HPDE6-E6E7 (cell line): ENCODE data around the gene SEPTIN3.

Source experiments
- DNase-seq: peaks from one replicate; pipeline ENCODE4 v3.0.0; 2011; ENCODE audit warnings: missing footprints; ENCODE audit errors: extremely low spot score

Gene SEPTIN3, protein sequence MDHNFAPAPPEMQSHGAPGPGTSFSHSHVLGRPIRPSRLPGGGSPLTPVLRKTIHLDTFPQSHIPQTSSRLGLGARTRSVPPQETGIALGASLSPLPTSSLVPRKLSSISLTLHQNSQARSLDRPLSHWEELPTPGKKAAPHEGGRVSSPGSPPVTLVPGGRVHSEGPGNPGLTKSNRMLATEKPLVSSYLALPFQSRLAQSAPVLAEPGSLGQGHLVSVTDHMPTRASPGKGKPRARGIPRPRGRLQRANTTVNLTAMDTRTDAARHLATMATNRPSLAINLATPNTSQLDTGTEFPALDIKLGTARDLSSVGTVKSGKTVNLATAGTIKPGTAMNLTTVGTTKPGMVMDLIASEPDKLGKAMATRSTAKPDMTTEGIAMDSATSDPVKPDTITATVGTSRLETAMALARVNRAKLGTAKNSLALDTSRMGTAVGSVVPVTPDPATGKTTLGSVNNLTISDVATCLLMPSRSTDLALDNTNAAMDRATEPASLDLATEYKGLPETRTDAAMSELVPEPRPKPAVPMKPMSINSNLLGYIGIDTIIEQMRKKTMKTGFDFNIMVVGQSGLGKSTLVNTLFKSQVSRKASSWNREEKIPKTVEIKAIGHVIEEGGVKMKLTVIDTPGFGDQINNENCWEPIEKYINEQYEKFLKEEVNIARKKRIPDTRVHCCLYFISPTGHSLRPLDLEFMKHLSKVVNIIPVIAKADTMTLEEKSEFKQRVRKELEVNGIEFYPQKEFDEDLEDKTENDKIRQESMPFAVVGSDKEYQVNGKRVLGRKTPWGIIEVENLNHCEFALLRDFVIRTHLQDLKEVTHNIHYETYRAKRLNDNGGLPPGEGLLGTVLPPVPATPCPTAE

DNA sequence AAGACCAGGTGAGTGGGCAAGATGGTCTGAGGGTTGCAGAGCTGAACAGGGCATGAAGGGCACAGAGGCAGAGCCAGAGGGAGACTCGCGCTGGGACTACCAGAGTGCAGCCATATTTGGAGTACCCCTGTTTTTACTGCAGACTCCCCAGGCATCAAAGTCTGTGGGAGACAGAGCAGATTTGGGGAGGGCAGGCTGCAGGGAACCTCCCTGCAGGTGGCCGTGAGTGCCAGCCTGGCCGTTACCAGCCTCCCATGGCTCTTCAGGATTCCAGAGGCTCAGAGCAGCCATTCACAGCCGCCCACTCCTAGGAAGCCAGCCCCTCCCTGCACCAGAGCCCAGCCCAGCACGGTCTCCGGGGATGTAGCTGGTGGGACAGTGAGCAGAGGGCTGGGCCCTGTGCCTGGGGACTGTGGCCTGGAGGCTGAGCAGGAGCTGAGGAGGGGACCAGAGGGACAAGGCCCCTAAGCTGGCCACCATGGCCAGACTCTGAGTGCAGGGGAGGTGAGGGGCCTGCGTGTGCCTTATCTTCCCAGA lies at the start of gene SEPTIN3:
Gene SEPTIN3, plus strand, starts transcription at position 334 of the 537 bp plus-strand sequence. CDS start 2,050 bp downstream, outside the sequence.
- DNase-seq: no peak

DNA sequence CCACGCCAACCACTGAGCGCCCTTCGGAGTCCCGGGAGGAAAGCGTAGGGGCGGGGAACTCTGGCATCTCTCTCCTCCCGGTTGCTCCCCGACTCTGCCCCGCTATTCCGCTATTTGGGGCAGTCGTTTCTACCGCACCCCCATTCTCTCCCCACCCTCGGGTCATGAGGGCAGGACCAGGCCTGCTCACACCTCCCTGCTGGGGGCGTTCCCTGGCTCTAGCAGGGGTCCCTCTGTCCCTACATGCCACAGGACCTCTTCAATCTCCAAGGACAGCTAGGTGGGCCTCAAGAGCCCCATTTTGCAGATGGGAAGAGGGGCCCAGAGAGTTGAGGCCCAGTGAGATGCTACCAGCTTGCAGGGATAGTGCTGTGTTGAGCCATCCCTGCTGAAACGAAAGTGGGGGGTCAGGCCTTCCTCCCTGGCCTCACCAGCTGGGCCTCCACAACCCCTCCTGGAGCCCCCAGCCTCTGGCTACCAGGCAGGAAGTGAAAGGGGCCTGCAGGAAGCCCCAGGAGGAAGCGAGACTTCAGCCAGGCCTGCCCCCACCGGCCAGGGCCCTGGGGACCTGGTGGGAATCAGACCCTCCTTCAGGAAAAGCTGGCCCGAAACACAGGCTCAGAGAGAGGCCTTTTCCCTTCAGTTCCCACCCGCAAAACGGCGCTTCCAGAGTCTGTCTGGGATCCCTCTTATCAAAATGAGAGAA lies 48.8 kb upstream of the SEPTIN3 start:
- DNase-seq: no peak

DNA sequence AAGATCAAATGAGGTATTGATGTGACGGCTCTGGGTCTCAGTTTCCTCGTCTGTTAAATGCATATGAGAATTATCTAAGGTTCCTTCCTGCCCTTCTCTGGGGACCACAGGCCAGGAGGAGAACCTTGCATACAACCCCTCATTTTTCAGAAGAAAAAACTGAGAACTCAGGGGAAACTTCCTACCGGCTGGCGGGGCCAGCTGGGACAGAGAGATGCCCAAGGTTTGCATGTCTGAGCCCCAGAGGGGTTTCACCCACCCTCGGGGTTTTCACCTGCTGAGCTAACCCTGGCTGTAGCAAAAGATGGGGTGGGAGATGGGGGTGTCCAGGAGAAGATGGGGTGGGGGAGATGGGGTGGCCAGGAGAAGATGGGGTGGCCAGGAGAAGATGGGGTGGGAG lies 46.9 kb upstream of the SEPTIN3 start:
- DNase-seq: no peak

DNA sequence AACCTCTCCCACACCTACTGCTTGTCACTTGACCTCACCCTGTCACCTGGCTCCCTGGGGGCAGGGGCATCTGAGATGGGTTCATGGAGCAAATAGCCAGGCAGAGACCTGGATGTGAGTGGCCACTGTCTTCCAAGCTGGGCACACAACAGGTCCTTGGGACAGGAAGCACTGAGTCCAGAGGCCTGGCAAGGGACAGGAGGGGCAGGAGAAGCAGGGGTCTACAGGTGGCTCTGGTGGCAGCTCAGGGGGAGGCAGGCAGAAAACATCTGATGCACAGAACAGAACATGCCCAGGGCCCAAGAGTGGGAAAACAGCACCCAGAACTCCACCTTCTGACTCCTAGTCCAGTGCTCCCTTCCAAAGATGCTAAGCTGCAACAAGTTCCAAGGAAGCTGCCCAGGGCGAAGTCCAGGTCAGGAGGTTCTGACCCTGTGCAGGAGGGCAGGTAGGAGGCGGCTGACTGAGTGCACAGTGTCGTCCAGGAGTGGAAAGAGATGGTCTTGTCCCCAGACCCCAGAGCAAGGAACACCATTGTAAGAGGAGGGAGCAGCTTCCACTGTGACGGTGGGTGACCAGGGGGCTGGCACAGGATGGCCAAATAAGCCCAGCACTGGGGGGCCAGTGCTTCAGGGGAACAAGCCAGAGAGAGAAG lies 46.2 kb upstream of the SEPTIN3 start:
- no peak for DNase-seq

DNA sequence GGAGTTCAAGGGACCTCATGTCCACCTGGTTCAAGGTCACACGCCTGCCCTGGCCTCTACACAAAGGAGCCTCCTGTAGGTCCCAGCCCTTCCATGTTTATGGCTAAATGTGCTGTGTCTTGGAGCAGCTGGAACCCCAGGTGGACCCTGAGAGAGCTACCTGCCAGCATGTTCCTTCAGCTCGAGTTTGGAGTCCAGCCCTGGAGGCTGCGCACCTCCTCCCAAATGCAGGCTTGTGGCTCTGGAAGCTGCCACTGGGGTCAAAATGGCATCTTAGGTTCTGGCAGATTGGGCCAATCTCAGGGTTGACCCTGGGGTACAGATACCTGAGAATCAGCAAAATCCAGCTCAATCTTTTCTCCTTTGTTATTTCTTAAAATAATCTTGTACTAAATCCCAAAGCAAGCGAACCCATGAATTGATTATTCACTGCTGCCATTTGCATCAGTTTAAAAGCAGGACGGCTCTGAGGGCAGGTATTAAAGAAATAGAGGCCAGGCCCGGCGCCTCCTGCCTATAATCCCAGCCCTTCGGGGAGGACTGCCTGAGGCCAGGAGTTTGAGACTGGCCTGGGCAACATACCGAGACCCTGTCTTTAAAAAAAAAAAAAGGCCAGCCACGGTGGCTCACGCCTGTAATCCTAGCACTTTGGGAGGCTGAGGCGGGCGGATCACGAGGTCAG lies 45.5 kb upstream of the SEPTIN3 start:
- DNase-seq: no peak

DNA sequence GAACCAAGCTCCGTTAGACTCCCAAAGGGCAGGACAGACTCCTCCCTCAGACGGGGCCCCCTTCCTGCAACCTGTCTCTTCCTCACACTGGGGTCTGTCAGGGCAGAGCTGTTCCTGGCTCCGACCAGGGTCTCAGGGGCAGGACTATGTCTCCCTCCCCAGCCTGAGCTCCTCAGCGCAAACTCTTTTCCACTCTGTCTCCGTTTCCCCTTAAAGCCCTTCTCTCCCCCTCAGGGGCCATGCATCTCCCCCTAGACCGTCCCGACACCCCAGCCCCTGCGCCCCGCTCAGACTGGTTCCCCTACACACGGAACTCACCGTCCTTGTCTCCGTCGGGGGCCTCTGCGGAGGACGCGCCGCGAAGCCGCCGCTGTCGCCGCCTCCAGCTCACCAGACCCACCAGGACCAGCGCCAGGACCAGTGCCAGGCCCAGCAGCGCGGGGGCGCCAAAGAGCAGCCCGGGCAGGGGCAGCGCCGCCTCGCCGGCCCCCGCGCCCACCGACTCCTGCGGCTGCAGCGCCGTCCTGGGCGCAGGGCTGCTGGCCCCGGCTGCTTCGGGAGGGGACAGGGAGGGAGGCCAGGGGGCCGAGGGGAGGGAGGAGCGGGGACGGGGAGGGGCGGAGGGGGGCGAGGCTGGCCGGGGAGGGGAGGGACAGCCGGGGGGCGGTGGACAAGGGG lies 43.3 kb upstream of the SEPTIN3 start:
- DNase-seq: no peak

DNA sequence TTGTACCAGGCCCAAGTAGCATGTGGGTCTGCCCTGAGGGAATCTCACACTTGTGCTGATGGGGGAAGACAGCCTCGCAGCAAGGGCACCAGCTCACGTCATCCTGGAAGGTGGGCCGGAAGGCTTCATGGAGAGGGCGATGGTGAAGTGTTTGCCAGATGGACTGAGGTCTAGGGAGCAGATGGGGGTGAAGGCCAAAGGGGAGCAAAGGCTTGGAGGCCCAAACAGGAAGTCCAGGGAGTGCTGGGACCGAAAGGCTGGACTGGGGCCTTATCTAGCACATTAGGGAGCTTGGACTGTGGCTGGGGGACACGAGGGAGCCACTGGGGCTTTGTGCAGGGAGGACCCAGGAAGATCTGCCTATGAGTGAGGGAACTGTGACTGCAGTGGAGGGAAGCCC lies 41.4 kb upstream of the SEPTIN3 start:
- DNase-seq: no peak

DNA sequence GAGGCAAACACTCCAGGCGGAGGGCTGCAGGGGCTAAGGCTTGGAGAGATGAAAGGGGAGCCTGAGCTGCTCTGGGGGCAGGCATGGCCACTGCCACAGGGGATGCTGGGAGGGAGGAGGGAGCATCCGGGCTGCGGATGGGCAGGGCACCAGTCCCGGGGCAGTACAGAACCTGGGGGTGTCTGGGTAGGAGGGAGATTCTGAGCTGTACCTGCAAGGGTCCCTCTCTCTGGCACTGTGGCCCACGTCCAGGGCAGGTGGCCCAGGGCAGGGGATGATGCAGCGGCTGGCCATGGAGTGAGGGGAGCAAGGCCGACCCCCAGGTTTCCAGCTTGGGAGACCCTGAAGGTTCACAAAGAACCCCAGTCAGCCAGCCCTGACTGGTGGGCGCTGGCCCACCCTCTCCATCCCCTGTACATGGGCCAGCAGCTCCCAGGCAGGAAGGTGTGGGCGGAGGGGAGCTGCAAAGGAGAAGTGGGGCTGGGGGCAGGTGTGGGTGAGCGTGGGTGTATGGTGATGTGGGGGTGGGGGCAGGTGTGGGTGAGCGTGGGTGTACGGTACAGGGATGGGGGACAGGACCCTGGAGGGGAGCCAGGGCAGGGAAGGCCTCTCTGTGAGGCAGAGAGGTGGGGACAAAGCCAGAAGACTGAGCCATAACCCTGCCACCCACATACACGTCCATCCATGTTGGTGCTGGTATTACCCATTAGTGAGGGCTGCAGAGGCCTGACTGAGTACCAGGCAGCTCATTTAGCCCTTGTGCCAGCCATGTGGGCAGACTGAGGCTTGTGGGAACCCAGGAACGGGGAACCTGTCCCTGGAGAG lies 40.4 kb upstream of the SEPTIN3 start:
- no peak for DNase-seq

DNA sequence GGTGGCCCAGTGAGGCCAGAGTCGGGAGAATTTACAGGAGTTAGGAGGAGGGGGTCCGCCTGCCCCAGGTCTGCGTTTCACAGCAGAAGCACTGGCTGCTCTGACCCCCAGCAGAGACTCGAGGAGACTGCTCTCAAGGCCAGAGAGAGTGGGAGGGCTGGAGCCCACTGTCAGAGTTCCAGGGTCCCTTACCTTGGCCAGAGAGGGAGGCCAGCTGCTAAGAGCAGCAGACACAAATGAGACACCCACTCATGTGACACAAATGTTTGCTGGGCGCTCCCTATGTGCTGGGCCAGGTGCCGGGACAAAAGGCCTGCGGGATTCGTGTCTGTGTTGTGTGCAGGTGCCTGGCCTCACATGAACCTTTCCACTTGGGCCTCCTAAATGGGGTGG lies 39.8 kb upstream of the SEPTIN3 start:
- DNase-seq: no peak

DNA sequence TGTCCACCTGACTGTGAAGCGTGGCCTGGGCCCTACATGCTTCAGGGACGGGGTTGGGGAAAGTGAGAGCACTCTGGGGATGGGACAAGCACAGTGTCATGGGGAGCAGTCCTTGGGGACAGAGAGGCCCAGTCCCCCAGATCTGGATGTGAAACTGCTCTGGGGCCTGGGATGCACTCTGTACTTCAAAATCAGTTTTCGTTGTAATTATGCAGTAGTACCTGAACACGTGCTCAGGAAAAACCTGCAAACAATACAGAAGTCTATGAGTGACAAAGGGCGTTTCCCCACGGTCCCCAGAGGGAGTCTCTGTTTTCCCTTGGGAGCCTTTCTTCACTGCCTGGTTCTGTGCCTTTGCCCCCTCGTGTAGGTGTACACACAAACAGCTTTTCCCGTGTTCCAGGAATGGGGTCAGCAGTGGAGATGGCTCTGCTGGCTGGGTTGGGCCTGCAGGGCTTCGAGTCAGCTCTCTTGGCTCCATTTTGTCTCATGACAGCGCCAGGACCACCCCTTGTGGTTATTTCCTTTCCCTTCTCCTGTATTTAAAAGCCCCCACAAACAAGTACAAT lies 37.5 kb upstream of the SEPTIN3 start:
- no peak for DNase-seq

DNA sequence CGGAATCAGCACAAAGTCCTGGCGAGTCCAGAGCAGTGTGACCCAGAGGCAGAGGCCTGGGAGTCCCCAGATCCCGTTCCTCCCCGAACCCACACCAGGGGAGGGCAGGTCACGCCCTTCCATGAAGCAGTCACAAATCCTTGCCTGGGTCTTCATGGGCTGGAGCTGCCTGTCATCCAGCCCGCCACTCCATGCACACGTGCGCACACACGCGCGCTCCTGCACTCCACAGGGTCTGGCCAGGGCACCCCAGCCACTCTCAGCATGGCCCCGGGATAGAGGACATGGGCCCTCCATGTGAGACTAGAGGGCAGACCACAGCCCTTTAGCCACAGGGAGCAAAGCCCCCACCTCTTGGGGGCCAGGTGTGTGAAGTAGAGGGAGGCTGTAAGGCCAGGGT lies 36.9 kb upstream of the SEPTIN3 start:
- DNase-seq: no peak

DNA sequence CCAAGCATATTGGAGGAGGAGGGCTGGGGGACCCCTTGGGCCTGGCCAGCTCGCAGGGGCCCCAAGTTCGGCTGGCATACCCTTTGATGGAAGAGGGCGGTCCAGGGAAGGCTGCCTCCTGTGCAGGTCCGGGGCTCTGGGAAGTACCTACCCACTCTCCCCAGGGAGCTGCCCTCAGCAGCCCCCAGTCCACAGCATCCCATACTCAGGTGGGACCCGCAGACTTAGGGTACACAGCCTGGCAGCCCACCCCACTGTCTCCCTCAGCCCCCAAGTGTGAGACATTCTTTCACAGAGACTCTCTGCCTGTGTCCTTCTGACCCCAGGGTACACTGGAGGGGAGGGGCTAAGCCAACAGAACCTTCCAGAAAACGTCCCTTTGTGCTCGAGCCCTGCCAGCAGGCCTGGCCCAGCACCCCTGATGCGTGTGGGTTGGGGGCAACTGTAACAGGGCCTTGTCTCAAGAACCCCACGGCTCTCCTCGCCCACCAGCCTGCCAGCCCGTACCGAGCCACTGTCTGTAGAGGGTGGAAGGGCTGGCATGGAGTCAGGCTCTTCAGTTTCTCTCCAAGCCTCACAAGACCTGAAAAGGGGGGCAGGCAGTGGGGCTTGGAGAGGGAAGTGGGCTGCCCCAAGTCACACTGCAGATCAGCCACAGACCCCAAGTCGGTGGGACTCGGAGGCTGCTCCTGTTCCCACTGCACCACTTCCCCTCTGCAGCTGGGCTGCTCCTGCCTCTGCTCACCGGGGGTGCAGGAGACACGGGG lies 35.6 kb upstream of the SEPTIN3 start:
- no peak for DNase-seq

DNA sequence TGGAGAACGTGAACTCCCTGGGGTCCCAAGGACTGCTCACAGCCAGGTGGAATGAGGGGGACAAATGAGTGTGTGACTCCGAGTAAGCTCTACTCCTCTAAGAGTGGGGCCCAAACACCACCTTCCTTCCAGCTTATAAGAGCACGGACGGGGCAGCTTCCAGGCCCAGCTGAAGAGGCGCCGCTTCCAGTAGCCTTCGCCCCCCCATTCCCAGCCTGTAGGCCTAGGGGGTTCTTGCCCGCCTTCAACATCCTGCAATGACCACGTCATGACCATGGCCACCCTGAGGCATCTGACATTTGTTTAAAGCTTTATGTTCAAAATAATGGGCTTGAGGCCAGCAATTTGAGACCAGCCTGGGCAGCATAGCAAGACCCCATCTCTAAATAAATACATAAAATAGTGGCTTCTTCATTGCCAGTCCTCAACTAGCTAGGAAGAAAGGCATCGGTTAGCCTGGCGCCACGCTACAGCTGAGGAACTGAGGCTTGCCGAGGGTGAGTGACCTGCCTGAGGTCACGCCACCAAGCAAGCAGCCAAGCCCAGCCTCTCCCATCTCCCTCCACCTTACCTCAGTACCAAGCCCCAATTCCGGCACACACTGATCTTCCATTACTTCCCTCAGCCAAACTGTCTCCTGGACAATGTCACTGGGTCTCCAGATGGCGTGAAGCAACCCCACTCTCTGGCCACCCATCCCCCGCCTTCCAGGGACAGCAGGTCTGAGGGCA lies 34.8 kb upstream of the SEPTIN3 start:
- no peak for DNase-seq

DNA sequence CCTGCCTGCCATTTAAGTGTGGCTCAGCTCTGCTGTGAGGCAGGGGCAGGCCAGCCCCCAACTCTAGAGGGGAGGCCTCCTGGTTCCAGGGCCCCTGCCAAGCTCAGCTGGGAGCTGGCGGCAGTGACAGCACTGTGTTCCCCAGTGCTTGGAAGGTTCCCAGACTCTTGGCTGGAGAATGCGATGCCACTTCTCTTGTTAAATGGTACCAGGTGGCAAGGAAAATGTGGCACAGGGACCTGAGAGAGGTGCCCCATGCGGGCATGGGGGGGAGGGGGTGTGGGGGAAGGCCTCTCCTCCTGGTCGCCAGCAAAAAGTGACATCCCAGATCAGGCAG lies 34.3 kb upstream of the SEPTIN3 start:
- DNase-seq: no peak

DNA sequence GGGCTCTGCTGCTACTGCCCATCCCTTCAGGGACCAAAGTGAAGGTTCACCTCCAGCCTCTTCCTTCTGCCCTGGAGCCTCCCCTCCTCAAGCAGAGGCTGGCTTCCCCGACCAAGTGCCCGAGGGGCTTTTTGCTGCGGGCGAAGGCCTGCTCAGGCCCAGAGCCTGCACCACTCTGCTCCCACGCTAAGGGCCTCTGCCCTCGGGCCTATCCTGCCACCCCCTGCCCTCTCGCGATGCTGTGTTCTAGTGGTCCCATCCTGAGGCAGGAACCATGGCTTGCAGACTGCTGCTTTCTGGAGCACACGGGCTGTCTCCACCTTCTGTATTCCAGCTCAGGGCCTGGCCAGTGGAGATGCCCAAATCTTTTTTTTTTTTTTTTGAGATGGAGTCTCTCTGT lies 33.7 kb upstream of the SEPTIN3 start:
- no peak for DNase-seq

DNA sequence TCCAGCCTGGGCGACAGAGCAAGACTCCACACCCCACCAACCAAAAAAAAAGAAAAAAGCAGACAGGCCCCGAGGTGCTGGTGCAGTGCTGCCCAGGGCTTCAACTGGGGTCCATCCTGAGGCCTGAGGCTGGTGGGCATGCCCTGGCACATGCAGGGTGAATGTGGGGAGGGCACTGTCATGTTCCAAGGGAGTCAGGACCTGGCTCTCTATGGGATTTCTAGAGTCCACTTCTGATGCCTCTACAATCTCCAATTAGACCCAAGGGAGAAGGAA lies 32.4 kb upstream of the SEPTIN3 start:
- DNase-seq: no peak

DNA sequence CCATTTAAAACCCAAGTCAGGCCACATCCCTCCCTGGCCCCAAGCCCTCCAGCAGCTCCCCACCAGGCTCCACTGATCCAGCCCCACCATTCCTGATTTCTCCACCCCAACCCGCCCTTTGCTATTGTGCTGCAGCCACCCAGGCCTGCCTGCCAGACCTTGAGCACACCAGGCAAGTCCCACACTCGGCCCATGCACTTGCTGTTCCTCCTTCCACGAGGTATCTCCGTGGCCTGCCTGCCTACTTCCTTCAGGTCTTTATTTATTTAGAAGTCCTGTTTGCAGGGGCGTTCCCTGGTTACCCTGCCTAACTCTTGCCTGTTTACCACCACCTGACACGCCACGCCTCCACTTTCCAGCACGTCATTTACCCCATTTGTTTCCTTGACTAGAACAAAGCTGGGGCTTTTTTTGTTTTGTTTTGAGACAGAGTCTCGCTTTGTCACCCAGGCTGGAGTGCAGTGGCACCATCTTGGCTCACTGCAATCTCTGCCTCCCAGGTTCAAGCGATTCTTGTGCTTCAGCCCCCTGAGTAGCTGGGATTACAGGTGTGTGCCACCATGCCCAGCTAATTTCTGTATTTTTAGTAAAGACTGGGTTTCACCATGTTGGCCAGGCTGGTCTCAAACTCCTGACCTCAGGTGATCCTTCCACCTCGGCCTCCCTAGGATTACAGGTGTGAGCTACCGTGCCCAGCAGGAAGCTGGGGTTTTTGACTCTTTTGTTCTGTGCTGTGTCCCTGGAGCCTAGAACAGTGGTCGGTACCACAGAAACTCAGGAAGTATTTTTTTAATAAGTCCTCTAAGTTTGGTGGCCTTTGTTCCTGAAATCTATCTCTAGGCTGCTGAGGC lies 29.0 kb upstream of the SEPTIN3 start:
- DNase-seq: no peak
